GM19438 (cell line): ENCODE results near the gene SNX12.
A peak's percentile ranks its signal among the peaks of the same experiment; 100 is the strongest.

ENCODE experiments used
- ATAC-seq: cut with Tn5 transposase; IDR thresholded peaks from one replicate; pipeline ENCODE4 v1.9.1; 2021; ENCODE audit warnings: low read depth; ENCODE audit not compliant: unreplicated experiment

Gene SNX12

GRCh38 chrX:71068044-71068918 lies at the start of gene SNX12:
SNX12 (minus strand) TSS chrX:71068334; CDS start chrX:71068306, 28 bp downstream.
- peak; percentile 93 for ATAC-seq

GRCh38 chrX:71117358-71117757 lies 49.2 kb upstream of the SNX12 start:
- no peak for ATAC-seq

GRCh38 chrX:71111921-71112431 lies 43.8 kb upstream of the SNX12 start:
- peak; percentile 29 for ATAC-seq

GRCh38 chrX:71111141-71111843 lies 43.2 kb upstream of the SNX12 start, which contains the start of gene IL2RG:
IL2RG (minus strand) TSS chrX:71111577; CDS start chrX:71111539, 38 bp downstream.
- peak; percentile 84 for ATAC-seq

GRCh38 chrX:71109051-71109450 lies 40.9 kb upstream of the SNX12 start:
- ATAC-seq = no peak

GRCh38 chrX:71107762-71108360 lies 39.7 kb upstream of the SNX12 start:
- ATAC-seq = no peak

GRCh38 chrX:71107245-71107644 lies 39.1 kb upstream of the SNX12 start:
- no peak for ATAC-seq

- no peak for ATAC-seq
These were observed 38.3 kb upstream of the SNX12 start, which contains the start of gene CXorf65 for GRCh38 chrX:71106427-71106826. CXorf65 (minus strand) TSS chrX:71106740; CDS start chrX:71106556, 184 bp downstream.

- no peak for ATAC-seq
These were observed 37.5 kb upstream of the SNX12 start for GRCh38 chrX:71105628-71106027.

- ATAC-seq = no peak
These were observed 35.2 kb upstream of the SNX12 start for GRCh38 chrX:71103110-71103983.

- no peak for ATAC-seq
These were observed 34.2 kb upstream of the SNX12 start for GRCh38 chrX:71102292-71102691.

- ATAC-seq = no peak
These were observed 32.7 kb upstream of the SNX12 start for GRCh38 chrX:71100581-71101505.

GRCh38 chrX:71099736-71100135 lies 31.6 kb upstream of the SNX12 start:
- ATAC-seq = no peak

GRCh38 chrX:71098951-71099506 lies 30.9 kb upstream of the SNX12 start:
- no peak for ATAC-seq

GRCh38 chrX:71098302-71098701 lies 30.2 kb upstream of the SNX12 start:
- no peak for ATAC-seq

GRCh38 chrX:71096760-71097032 lies 28.6 kb upstream of the SNX12 start:
- ATAC-seq = no peak

- no peak for ATAC-seq
These were observed 28.0 kb upstream of the SNX12 start for GRCh38 chrX:71095981-71096759.

- ATAC-seq = peak; percentile 90
These were observed 27.4 kb upstream of the SNX12 start, which contains the start of gene FOXO4 for GRCh38 chrX:71095555-71095980. FOXO4 (plus strand) TSS chrX:71095851; CDS start chrX:71096529, 678 bp downstream.
